A673 (cell line): Measurements from ENCODE around the gene ALDH7A1. TPM values are rescaled to one million over a fixed set of nuclear protein-coding genes. Genes with fewer than 3 reads are reported as not detected.

ENCODE experiments used
- BruUV-seq: library from RNA; stranded (reverse); fragments of 400-500 nt; replicated peaks from 2 replicates; lab custom pipeline; 2021; lab: Mats Ljungman, UMichigan
- CTCF ChIA-PET: fragments of 300-600 bp; sonication (Branson Sonifier 250); formaldehyde crosslinking; loops from one replicate; lab custom pipeline; 2022; ENCODE audit warnings: antibody characterized with exemption; lab: Charles Lee
- POLR2A ChIA-PET: fragments of 300-600 bp; sonication (Branson Sonifier 250); formaldehyde crosslinking; loops from one replicate; lab custom pipeline; 2022; ENCODE audit warnings: antibody characterized with exemption; ENCODE audit not compliant: low non-redundant PET; lab: Charles Lee
- DNase-seq: peaks from one replicate; pipeline ENCODE4 v3.0.0-alpha.2; 2015; ENCODE audit warnings: low spot score
- H3K27ac ChIP-seq: fragments of 200-600 bp; sonication (generic); 2 replicates; pipeline ENCODE4 v1.5.1; 2016; ENCODE audit warnings: mixed run types, low read depth, mild to moderate bottlenecking, mixed read lengths, antibody characterized with exemption, low read length; ENCODE audit not compliant: poor library complexity, severe bottlenecking
- H3K27me3 ChIP-seq: fragments of 200-600 bp; sonication (generic); replicated peaks from 2 replicates; pipeline ENCODE4 v1.6.1; 2017; ENCODE audit warnings: mixed run types, low read depth, mild to moderate bottlenecking, mixed read lengths, antibody characterized with exemption, low read length; ENCODE audit not compliant: insufficient read depth, poor library complexity
- H3K36me3 ChIP-seq: fragments of 200-600 bp; sonication (generic); 2 replicates; pipeline ENCODE4 v1.6.1; 2016; ENCODE audit warnings: mixed run types, mild to moderate bottlenecking, mixed read lengths, antibody characterized with exemption, low read length; ENCODE audit not compliant: insufficient read depth, poor library complexity, severe bottlenecking
- H3K4me1 ChIP-seq: fragments of 200-600 bp; sonication (generic); 2 replicates; pipeline ENCODE4 v1.6.1; 2017; ENCODE audit warnings: mixed run types, mild to moderate bottlenecking, mixed read lengths, antibody characterized with exemption, low read length; ENCODE audit not compliant: insufficient read depth, poor library complexity, severe bottlenecking
- H3K4me3 ChIP-seq: fragments of 200-600 bp; sonication (generic); 2 replicates; pipeline ENCODE4 v1.5.1; 2016; ENCODE audit warnings: low read depth, mixed run types, mild to moderate bottlenecking, mixed read lengths, low read length; ENCODE audit not compliant: poor library complexity, severe bottlenecking
- H3K9me3 ChIP-seq: fragments of 200-600 bp; sonication (generic); 2 replicates; pipeline ENCODE4 v1.6.1; 2016; ENCODE audit warnings: mixed run types, low read depth, mild to moderate bottlenecking, mixed read lengths, antibody characterized with exemption, low read length; ENCODE audit not compliant: poor library complexity, severe bottlenecking
- CTCF ChIP-seq: fragments of 300-800, 200-600 bp; sonication (generic); conservative IDR thresholded peaks from 2 replicates; pipeline ENCODE4 v1.5.1; 2017; ENCODE audit warnings: low read depth, mild to moderate bottlenecking, antibody characterized with exemption, low read length, moderate library complexity, mixed read lengths
- EZH2 ChIP-seq: fragments of 200-600 bp; sonication (generic); IDR thresholded peaks from 2 replicates; pipeline ENCODE4 v1.6.1; 2017; ENCODE audit warnings: borderline replicate concordance, low read depth, mild to moderate bottlenecking, mixed read lengths, antibody characterized with exemption, low read length; ENCODE audit not compliant: poor library complexity, severe bottlenecking
- intact Hi-C: fragments of 100-400 bp; cut with micrococcal nuclease; formaldehyde crosslinking; loops from one replicate; pipeline ENCODE4 v1.10.0; 2022; ENCODE audit not compliant: unreplicated experiment
- total RNA-seq: library from RNA; stranded (reverse); gene quantifications from 2 replicates; pipeline ENCODE4 v1.2.3, GENCODE V29; 2021

Gene ALDH7A1
- total RNA-seq, 1 experiment from 2014 or later, result 95.2 TPM

- no TSS peak for BruUV-seq
- ChIA-PET POLR2A (no interaction called here), CTCF (no interaction called here)
- Histone ChIP-seq H3K9me3 (no peaks in the 10 kb centered on the region), H3K27me3 (no peaks in the 10 kb centered on the region), H3K4me1 (no peaks in the 10 kb centered on the region), H3K36me3 (no peaks in the 10 kb centered on the region), H3K27ac (no peak overlapping the region), H3K4me3 (no peak overlapping the region)
- DNase-seq, result no peak
- TF ChIP-seq CTCF (no peak), EZH2 (no peak)
- intact Hi-C loops, result loop anchor here (10.0 kb wide), 1 partner anchor 297 kb away; no protein-coding TSS in a partner anchor
Observed at GRCh38 chr5:126531543-126532120, 63.4 kb downstream of the ALDH7A1 start.

DNA sequence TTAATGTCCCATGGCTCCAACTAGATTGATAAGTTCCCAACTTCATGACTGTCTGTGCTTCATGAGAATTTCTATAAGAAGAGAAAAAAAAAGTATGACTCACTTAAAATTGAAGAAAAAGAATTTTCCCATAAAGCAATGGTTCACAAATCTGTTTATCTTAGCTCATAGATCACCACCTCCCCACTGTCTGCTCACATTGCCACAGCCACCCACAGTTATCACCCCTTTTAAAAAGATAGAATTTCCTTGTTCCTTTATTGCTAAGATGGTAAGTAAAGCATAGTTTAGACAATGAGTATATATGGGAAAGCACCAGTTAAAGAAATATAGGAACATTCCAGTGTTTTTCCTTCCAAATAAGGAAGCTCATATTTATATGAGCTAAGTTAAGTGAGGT lies 67.1 kb downstream of the ALDH7A1 start:
- Histone ChIP-seq H3K27ac (no peak overlapping the region), H3K9me3 (no peaks in the 10 kb centered on the region), H3K4me1 (peaks cover 9% of the 10 kb centered on the region), H3K27me3 (no peaks in the 10 kb centered on the region), H3K36me3 (no peaks in the 10 kb centered on the region), H3K4me3 (no peak overlapping the region)
- POLR2A ChIA-PET, result no interaction called here
- BruUV-seq, result no TSS peak
- CTCF ChIA-PET, result no interaction called here
- intact Hi-C loops, result no loop called here
- TF ChIP-seq CTCF (no peak), EZH2 (no peak)
- DNase-seq, result no peak

DNA sequence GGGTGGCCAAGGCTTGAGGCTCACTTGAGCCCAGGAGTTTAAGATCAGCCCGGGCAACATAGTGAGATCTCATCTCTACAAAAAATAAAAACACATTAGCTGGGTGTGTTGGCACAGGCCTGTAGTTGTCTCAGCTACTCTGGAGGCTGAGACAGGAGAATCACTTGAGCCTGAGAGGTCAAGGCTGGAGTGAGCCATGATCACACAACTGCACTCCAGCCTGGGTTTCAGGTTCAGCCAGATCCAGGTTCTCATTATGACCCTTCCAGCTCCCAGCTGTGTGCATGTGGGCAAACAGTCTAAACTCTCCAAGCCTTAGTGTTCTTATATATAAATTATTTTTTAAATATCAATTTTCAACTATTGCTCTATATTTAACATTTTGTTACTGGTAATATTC lies 67.9 kb downstream of the ALDH7A1 start:
- Histone ChIP-seq H3K27me3 (no peaks in the 10 kb centered on the region), H3K9me3 (no peaks in the 10 kb centered on the region), H3K4me1 (peaks cover 9% of the 10 kb centered on the region), H3K36me3 (no peaks in the 10 kb centered on the region), H3K4me3 (no peak overlapping the region), H3K27ac (no peak overlapping the region)
- DNase-seq, result no peak
- no TSS peak for BruUV-seq
- intact Hi-C loops, result no loop called here
- TF ChIP-seq EZH2 (no peak), CTCF (no peak)
- POLR2A ChIA-PET, result no interaction called here
- CTCF ChIA-PET, result no interaction called here
